Neural progenitor cell (in vitro differentiated cells): Measurements from ENCODE around the gene TXN2. TPM values are rescaled to one million over a fixed set of nuclear protein-coding genes. Genes with fewer than 3 reads are reported as not detected.

ENCODE experiments used
- DNase-seq: peaks from one replicate; pipeline ENCODE4 v3.0.0-alpha.2; 2016; ENCODE audit warnings: low spot score
- H2AFZ ChIP-seq: fragments of 200-600 bp; sonication (generic); replicated peaks from 2 replicates; pipeline ENCODE4 v1.6.1; 2016; ENCODE audit warnings: antibody characterized with exemption
- H3F3A ChIP-seq: fragments of 200-600 bp; sonication (generic); 2 replicates; pipeline ENCODE4 v1.6.1; 2016; ENCODE audit warnings: antibody characterized with exemption, low read depth
- H3K27ac ChIP-seq: fragments of 200-600 bp; sonication (generic); 2 replicates; pipeline ENCODE4 v1.5.1; 2016; ENCODE audit warnings: mild to moderate bottlenecking
- H3K27me3 ChIP-seq: fragments of 200-600 bp; sonication (generic); 2 replicates; pipeline ENCODE4 v1.6.1; 2016; ENCODE audit warnings: mild to moderate bottlenecking, moderate library complexity
- H3K36me3 ChIP-seq: fragments of 200-600 bp; sonication (generic); 2 replicates; pipeline ENCODE4 v1.5.1; 2016
- H3K4me1 ChIP-seq: fragments of 200-600 bp; sonication (generic); 2 replicates; pipeline ENCODE4 v1.6.1; 2016; ENCODE audit warnings: mixed run types
- H3K4me2 ChIP-seq: fragments of 200-600 bp; sonication (generic); 2 replicates; pipeline ENCODE4 v1.6.1; 2016
- H3K4me3 ChIP-seq: fragments of 200-600 bp; sonication (generic); 2 replicates; pipeline ENCODE4 v1.5.1; 2016
- H3K79me2 ChIP-seq: fragments of 200-600 bp; sonication (generic); 2 replicates; pipeline ENCODE4 v1.6.1; 2016; ENCODE audit warnings: low read depth
- H3K9ac ChIP-seq: fragments of 200-600 bp; sonication (generic); 2 replicates; pipeline ENCODE4 v1.6.1; 2016
- H3K9me3 ChIP-seq: fragments of 200-600 bp; sonication (generic); 2 replicates; pipeline ENCODE4 v1.5.1; 2016; ENCODE audit warnings: low read depth
- H4K20me1 ChIP-seq: fragments of 200-600 bp; sonication (generic); 2 replicates; pipeline ENCODE4 v1.6.1; 2016; ENCODE audit warnings: low read depth
- H3K27ac Mint-ChIP-seq: 3 replicates; pipeline ENCODE4 v1.8.0; 2021; ENCODE audit warnings: mixed read lengths
- H3K27me3 Mint-ChIP-seq: 2 replicates; pipeline ENCODE4 v1.8.0; 2022; ENCODE audit warnings: low read depth, mild to moderate bottlenecking, inconsistent platforms, moderate library complexity, mixed read lengths; ENCODE audit not compliant: insufficient read depth
- H3K36me3 Mint-ChIP-seq: 3 replicates; pipeline ENCODE4 v1.8.0; 2021; ENCODE audit warnings: mixed read lengths
- H3K4me1 Mint-ChIP-seq: 3 replicates; pipeline ENCODE4 v1.8.0; 2021; ENCODE audit warnings: mixed read lengths
- H3K4me3 Mint-ChIP-seq: 3 replicates; pipeline ENCODE4 v1.8.0; 2021; ENCODE audit warnings: mild to moderate bottlenecking, moderate library complexity, mixed read lengths
- H3K9me3 Mint-ChIP-seq: 3 replicates; pipeline ENCODE4 v1.8.0; 2020; ENCODE audit warnings: mixed read lengths
- EZH2 ChIP-seq: fragments of 200-600 bp; sonication (generic); IDR thresholded peaks from 2 replicates; pipeline ENCODE4 v1.6.1; 2017; ENCODE audit warnings: antibody characterized with exemption, mild to moderate bottlenecking, moderate library complexity
- EZH2phosphoT487 ChIP-seq: fragments of 200-600 bp; sonication (generic); IDR thresholded peaks from 2 replicates; pipeline ENCODE4 v1.6.1; 2017; ENCODE audit warnings: antibody characterized with exemption
- total RNA-seq: library from RNA; depleted of rRNA; stranded (reverse); fragments of >200 nt; gene quantifications from 2 replicates; pipeline ENCODE4 v1.2.3, GENCODE V29; 2015; ENCODE audit warnings: low replicate concordance
- TF ChIP-seq, protein P1 (sequence below): fragments of 200-600 bp; sonication (generic); IDR thresholded peaks from 2 replicates; pipeline ENCODE4 v1.5.1; 2017; ENCODE audit warnings: antibody characterized with exemption, mild to moderate bottlenecking

Gene TXN2
- total RNA-seq, 1 donor from 2014 or later = 19.8 TPM

DNA sequence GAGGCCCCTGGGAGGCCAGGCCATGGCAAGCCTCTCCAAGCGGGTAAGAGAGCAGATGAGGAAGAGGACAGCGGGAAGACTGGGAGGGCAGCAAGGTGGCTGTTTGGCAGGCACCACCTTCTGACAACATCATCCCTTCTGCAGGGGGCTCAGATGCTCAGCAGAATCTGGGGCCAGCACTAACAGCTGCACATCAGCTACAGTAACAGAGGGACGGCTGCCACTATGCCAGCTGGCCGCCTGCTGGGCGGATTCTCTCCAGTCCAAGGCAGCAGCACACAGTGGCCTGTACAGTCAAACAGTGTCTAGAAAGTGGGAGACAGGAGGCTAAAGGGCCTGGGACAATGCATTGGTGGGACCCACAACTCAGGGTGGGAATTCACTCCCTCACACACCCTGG lies 10.7 kb upstream of the TXN2 start:
- H3K36me3 Mint-ChIP-seq = peaks cover 26% of the 10 kb centered on the region
- Histone ChIP-seq H3K4me3 (no peak overlapping the region), H3K9ac (no peak overlapping the region), H3K27me3 (no peaks in the 10 kb centered on the region), H3K27ac (no peak overlapping the region), H3K9me3 (no peaks in the 10 kb centered on the region), H3K4me1 (no peaks in the 10 kb centered on the region), H3F3A (no peaks in the 10 kb centered on the region), H3K4me2 (no peak overlapping the region), H3K36me3 (no peaks in the 10 kb centered on the region), H3K79me2 (no peaks in the 10 kb centered on the region), H4K20me1 (no peaks in the 10 kb centered on the region), H2AFZ (no peak overlapping the region)
- DNase-seq = no peak
- no peaks in the 10 kb centered on the region for H3K4me1 Mint-ChIP-seq
- peaks cover 2% of the 10 kb centered on the region for H3K27me3 Mint-ChIP-seq
- H3K9me3 Mint-ChIP-seq = no peaks in the 10 kb centered on the region
- TF ChIP-seq, protein P1, sequence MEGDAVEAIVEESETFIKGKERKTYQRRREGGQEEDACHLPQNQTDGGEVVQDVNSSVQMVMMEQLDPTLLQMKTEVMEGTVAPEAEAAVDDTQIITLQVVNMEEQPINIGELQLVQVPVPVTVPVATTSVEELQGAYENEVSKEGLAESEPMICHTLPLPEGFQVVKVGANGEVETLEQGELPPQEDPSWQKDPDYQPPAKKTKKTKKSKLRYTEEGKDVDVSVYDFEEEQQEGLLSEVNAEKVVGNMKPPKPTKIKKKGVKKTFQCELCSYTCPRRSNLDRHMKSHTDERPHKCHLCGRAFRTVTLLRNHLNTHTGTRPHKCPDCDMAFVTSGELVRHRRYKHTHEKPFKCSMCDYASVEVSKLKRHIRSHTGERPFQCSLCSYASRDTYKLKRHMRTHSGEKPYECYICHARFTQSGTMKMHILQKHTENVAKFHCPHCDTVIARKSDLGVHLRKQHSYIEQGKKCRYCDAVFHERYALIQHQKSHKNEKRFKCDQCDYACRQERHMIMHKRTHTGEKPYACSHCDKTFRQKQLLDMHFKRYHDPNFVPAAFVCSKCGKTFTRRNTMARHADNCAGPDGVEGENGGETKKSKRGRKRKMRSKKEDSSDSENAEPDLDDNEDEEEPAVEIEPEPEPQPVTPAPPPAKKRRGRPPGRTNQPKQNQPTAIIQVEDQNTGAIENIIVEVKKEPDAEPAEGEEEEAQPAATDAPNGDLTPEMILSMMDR = no peak
- no peak for TF ChIP-seq EZH2phosphoT487
- no peak for TF ChIP-seq EZH2
- H3K27ac Mint-ChIP-seq = no peak overlapping the region
- no peak overlapping the region for H3K4me3 Mint-ChIP-seq

DNA sequence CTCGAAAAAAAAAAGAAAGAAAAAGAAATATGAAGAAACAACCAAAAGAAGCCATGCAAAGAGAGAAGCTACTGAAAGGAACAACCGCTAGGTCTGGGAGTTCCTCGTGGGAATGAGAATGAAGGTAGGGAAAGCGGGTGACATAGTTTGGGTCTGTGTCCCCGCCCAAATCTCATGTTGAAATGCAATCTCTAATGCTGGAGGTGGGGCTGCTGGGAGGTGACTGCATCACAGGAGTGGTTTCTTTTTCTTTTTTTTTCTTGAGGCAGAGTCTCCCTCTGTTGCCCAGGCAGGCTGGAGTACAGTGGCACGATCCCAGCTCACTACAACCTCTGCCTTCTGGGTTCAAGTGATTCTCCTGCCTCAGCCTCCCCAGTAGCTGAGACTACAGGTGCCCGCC lies 9.7 kb upstream of the TXN2 start:
- no peaks in the 10 kb centered on the region for H3K4me1 Mint-ChIP-seq
- TF ChIP-seq, protein P1 = no peak
- no peak for TF ChIP-seq EZH2phosphoT487
- Histone ChIP-seq H3K9me3 (no peaks in the 10 kb centered on the region), H4K20me1 (no peaks in the 10 kb centered on the region), H3F3A (no peaks in the 10 kb centered on the region), H3K4me1 (no peaks in the 10 kb centered on the region), H3K27me3 (no peaks in the 10 kb centered on the region), H3K36me3 (no peaks in the 10 kb centered on the region), H2AFZ (no peak overlapping the region), H3K9ac (no peak overlapping the region), H3K27ac (no peak overlapping the region), H3K79me2 (no peaks in the 10 kb centered on the region), H3K4me3 (no peak overlapping the region), H3K4me2 (no peak overlapping the region)
- peaks cover 2% of the 10 kb centered on the region for H3K27me3 Mint-ChIP-seq
- H3K4me3 Mint-ChIP-seq = no peak overlapping the region
- peaks cover 32% of the 10 kb centered on the region for H3K36me3 Mint-ChIP-seq
- DNase-seq = no peak
- no peak overlapping the region for H3K27ac Mint-ChIP-seq
- H3K9me3 Mint-ChIP-seq = no peaks in the 10 kb centered on the region

DNA sequence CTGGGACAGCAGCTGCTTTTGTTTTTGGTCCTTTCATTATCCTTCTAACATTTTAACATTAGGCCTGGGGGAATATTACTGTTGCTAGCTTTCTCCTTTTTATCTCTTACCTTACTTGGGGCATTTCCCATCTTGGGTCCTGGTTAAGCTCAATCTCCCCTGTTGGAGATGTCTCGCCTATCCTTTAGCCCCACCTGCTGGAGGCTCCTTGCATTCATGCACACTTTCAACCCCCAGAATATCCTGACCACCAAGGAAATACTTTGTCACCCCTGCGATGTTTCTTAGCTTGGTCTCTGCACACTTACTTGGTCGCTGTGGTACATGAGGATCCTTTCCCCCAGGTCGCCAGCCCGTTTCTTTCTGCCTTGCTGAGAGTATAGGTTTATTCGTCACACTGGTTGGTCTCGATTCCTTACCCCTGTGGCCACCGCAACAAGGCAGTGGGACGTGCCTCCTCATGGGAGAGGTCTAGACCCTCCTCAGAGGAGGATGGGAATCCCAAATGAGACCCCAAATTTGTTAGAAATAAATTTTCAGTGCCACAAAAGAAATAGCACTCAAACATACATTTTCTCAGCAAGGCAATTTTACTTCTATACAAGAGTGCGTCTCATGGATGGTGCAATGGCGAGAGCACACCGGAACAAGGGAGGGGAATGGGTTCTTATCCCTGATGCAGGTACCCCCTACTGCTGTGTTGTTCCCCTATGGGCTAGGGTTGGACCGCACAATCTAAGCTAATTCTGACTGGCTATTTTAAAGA lies 5.4 kb upstream of the TXN2 start:
- Histone ChIP-seq H2AFZ (no peak overlapping the region), H3K9me3 (no peaks in the 10 kb centered on the region), H3K9ac (no peak overlapping the region), H3K27me3 (peaks cover 23% of the 10 kb centered on the region), H3K27ac (no peak overlapping the region), H3K4me2 (no peak overlapping the region), H3K79me2 (no peaks in the 10 kb centered on the region), H3K4me1 (no peaks in the 10 kb centered on the region), H3K36me3 (no peaks in the 10 kb centered on the region), H3K4me3 (no peak overlapping the region), H4K20me1 (no peaks in the 10 kb centered on the region), H3F3A (peaks cover 14% of the 10 kb centered on the region)
- Mint-ChIP-seq H3K9me3 (no peaks in the 10 kb centered on the region), H3K27ac (no peak overlapping the region), H3K4me3 (no peak overlapping the region), H3K36me3 (peaks cover 23% of the 10 kb centered on the region), H3K27me3 (peaks cover 2% of the 10 kb centered on the region), H3K4me1 (no peaks in the 10 kb centered on the region)
- TF ChIP-seq, protein P1 = peak; percentile 85
- TF ChIP-seq EZH2phosphoT487 = no peak
- DNase-seq = peak; percentile 77
